Astrocyte (in vitro differentiated cells and primary cell): ENCODE results near the gene TRIM15.

ENCODE experiments used
- EZH2 ChIP-seq: IDR thresholded peaks from 2 replicates; pipeline ENCODE4 v1.6.1; 2012; ENCODE audit warnings: mild to moderate bottlenecking, low read length, inconsistent platforms; ENCODE audit not compliant: insufficient read depth
- TF ChIP-seq, protein P1 (sequence below): IDR thresholded peaks from 2 replicates; pipeline ENCODE4 v1.5.1; 2011; ENCODE audit warnings: low read depth, mild to moderate bottlenecking, inconsistent platforms, low read length, moderate library complexity; ENCODE audit not compliant: insufficient read depth

- TF ChIP-seq, protein P1, sequence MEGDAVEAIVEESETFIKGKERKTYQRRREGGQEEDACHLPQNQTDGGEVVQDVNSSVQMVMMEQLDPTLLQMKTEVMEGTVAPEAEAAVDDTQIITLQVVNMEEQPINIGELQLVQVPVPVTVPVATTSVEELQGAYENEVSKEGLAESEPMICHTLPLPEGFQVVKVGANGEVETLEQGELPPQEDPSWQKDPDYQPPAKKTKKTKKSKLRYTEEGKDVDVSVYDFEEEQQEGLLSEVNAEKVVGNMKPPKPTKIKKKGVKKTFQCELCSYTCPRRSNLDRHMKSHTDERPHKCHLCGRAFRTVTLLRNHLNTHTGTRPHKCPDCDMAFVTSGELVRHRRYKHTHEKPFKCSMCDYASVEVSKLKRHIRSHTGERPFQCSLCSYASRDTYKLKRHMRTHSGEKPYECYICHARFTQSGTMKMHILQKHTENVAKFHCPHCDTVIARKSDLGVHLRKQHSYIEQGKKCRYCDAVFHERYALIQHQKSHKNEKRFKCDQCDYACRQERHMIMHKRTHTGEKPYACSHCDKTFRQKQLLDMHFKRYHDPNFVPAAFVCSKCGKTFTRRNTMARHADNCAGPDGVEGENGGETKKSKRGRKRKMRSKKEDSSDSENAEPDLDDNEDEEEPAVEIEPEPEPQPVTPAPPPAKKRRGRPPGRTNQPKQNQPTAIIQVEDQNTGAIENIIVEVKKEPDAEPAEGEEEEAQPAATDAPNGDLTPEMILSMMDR: no peak
- no peak for TF ChIP-seq EZH2
Observed at GRCh38 chr6:30135757-30136156, 27.6 kb upstream of the TRIM15 start, which contains the start of gene TRIM40.
